Stimulated activated CD8-positive, alpha-beta memory T cell treated with anti-CD3 and anti-CD28 coated beads, Interleukin-7, amount 100 ng/mL, for 48 hours (primary cell): Measurements from ENCODE around the gene SORCS2.

Experiments used
- DNase-seq, 2 donors: peaks; one replicate each; pipeline ENCODE4 v3.0.0-alpha.2; 2020; ENCODE audit warnings: low read depth in 1 of 2; ENCODE audit errors: extremely low read depth in 1 of 2

Gene SORCS2

GRCh38 chr4:7487998-7488671 lies 295.8 kb downstream of the SORCS2 start:
- no peak for DNase-seq

DNA sequence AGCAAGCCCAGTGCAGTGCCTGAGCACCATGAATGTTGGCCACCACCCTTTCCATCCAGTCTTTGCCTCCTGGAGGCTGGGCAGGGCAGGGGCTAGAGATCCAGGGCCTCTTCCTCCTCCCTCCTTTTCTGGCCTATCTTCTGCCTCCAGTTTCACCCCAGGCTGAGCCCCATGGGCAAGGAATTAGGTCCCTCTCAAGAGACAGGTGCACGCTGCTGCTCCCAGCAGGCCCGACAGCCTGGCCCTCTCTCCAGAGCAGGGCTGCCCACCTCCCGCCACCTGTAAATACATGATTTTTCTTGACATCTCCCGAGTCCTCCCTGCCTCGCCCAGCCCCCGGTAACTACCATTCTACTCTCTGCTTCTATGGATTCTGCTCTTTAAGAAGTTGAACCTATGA lies 299.6 kb downstream of the SORCS2 start:
- DNase-seq = no peak

GRCh38 chr4:7498446-7499200 lies 306.3 kb downstream of the SORCS2 start:
- no peak for DNase-seq

GRCh38 chr4:7499661-7500060 lies 307.3 kb downstream of the SORCS2 start:
- no peak for DNase-seq

- no peak for DNase-seq
Observed at GRCh38 chr4:7500404-7500803, 308.1 kb downstream of the SORCS2 start.

GRCh38 chr4:7501314-7501713 lies 309.0 kb downstream of the SORCS2 start:
- no peak for DNase-seq

DNA sequence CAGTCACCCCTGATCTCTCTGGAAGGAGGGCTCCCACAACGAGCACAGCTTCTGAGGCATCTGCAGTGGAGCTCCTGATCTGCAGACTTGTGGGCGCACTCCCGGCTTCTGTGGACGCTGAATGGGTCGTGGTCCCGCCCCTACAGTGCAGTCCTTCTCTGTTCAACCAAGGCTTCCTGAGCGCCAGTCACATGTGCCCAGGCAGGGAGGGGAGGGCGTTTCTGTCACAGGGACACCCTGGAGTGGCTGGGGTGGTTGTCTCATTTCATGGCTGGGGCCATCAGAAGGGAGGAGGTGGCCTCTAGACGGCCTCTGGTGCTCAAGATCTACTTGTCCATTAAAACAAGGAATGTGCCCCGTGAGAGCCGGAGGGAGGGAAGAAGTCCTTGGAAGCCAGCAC lies 309.5 kb downstream of the SORCS2 start:
- no peak for DNase-seq

DNA sequence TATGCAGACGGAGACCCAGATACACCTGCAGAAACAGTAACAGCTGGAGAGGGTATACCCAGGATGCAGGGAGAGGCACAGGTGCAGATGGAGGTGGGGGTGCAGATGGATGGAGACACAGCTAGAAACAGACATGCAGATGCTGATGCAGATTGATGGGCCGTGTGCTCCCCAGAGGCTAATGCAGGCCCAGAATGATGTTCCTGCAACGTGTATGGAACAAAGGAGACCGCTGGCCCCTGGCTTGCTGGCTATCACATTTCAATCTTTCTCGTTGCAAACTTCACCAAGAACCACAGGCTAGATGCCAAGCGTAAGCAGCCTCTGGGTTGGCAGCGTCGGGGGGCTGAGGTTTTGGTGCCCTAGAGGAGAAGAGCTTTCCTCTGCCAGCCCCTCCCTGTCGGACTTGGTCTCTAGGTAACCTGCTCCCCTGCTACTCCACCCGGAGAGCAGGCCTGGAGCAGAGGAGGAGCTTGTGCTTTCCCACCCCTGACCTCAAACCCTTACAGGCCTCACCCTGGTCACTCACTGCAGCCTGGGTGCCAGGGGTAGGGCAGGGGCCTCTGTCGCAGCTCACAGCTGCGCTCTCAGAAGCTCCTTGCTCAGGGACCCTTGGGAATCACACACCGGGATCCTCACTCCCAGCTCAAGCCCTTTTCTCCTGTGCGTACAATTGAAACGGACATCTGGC lies 311.4 kb downstream of the SORCS2 start:
- no peak for DNase-seq

DNA sequence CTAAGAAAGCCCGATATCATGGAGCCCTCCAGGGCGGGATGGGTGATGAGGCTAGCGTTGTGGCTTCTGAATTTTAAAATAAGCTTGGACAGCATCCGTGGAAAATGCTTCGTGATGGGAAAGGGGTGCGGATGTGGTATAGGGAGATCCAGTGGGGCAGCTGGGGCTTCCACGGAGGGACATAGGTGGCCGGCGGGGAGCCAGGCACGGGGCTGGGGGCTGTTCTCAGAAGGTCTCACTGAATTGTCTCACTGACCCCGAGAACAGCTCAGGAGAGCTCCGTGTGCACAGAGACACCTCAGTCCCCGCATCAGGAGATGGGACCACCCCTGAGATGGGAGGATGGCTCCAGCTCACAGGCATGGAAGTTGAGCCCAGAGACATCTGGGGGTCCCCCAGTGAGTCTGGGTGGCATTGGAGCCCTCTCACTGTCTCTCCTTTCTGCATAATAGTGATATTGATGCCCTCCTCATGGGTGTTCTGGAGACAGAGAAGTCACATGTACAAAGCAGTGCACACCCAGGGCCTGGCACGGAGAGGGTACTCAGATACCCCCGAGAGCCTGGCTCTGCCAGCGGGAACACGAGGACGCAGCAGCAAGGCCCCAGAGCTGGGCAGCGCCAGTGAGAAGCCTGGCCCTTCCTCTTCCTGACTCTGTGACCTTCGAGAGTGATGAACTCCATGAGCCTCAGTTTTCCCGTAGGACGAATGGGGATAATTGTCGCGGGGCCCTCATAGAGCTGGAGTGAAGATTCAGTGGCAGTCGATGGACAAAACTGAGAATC lies 313.0 kb downstream of the SORCS2 start:
- DNase-seq = no peak

DNA sequence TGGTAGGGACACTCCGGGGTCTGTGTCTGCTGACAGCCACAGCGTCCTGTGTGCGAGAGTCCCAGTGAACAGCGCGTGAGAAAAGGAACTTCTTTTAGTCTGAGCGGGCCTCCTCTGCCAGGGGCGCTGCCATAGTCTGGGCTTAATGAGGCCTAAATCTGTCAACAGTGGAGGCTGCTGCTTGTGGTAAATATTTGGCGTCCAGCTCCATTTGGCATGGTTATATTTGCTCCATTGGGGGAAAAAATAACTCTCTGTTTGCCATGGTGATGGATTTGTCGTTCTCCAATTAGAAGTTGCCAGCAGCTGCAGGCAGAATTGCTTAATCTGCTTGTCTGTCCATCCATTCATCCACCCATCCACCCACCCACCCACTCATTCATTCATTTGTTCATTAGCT lies 313.8 kb downstream of the SORCS2 start:
- no peak for DNase-seq

GRCh38 chr4:7506572-7506971 lies 314.2 kb downstream of the SORCS2 start:
- no peak for DNase-seq

DNA sequence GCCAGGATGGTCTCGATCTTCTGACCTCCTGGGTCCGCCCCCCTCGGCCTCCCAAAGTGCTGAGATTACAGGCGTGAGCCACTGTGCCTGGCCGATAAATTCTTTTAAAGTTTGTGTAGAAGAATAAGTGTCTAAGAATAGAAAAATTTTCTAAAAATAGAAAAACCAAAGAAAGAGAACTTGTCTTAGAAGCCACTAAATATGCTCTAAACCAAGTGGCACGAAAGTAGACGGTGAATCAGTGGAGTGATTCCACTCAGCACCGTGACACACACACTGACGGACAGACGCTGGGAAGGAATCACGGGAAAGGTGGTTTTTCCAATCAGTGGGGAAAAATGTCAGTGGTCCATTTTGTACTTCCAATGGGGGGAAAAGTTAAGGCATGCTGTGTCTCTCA lies 315.0 kb downstream of the SORCS2 start:
- no peak for DNase-seq

DNA sequence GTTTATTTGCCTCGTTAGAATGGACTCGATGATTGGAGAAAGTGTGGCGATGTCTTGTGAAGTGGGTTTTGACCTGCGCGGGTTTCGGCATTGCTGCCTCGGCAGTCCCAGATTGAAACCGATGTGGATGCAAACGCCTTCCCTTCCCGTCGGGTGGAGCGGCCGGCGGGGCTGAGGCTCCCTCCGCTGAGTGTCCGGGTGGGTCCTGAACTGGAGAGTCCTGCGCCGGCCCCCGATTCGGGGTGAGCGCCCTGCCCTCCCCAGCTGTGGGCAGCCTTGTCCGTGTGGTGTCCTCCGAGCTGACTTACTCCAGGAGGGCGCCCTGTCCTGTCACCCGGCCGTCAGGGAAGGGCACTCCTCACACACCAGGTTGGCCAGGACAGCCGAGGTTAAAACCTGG lies 317.7 kb downstream of the SORCS2 start:
- DNase-seq = no peak

DNA sequence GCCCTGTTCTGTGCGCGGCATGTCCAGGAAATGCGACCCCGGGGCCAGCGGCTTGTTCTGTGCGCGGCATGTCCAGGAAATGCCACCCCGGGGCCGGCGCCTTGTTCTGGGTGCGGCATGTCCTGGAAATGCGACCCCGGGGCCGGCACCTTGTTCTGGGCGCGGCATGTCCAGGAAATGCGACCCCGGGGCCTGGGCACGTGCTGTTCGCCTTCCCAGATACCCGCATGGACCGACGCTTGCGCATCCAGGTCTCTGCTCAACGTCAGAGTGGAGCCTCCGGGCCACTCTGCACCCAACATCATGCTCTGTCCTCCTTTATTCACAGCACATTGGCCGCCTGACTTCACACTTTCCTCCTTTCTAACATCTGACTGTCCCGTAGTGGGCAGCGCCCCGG lies 318.2 kb downstream of the SORCS2 start:
- no peak for DNase-seq

- no peak for DNase-seq
Observed at GRCh38 chr4:7511525-7511924, 319.2 kb downstream of the SORCS2 start.

DNA sequence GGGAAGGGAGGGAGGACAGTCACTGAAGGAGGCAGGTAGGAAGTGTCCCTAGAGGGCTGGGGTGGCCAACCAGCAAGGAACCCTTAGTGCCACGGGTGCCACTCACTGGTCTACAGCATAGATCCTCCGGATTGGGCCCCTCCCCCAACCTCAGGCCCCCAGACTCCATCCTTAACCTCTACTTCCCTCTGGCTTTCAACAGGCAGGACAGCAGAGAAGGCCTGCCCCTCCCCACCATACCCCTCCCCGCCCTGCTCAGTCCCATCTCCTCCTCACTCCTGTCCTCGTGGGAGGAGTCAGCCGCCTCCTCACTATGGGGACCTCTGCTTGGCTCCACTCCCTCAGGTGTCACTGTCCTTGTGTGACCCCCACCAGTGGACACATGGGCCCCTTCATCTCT lies 320.1 kb downstream of the SORCS2 start:
- DNase-seq = no peak

- DNase-seq = no peak
Observed at GRCh38 chr4:7512946-7513345, 320.6 kb downstream of the SORCS2 start.

DNA sequence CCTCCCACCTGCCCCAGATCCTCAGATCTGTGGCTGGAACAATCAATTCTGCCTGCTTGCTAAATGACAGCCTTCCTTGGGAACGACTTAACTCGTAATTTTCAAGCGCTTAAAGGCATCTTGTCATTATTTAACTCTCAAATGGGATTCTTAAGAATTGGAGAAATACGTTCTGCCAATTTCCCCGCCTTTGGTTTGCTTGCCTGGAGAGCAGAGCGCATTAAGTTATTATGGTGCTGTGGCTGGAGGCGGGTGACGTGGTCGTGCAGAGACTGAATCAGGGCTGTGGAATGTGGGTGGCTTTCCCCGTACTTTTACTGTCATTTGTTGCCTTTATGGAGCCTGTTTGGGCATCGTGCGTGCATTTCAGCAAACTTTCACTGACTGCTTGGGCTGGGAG lies 321.3 kb downstream of the SORCS2 start:
- DNase-seq = no peak

- DNase-seq = no peak
Observed at GRCh38 chr4:7514281-7514680, 321.9 kb downstream of the SORCS2 start.

DNA sequence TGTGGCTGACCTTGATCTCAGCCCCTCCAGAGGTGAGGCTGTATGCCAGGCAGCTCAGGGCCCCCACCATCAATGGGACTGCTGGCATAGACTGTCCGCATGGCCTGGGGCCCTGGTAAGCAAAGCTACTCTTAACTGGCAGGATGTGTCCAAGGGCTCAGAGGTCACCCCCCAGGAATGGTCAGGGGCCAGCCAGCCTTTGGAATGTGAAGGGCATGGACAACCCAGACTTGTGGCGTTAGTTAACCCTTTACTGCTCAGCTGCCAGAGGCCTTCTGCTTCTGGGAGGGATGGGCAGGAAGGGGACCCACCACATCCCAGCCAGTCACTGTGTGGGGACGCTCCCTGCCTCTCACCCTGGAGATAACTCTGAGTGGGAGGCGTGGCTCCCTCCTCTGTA lies 322.5 kb downstream of the SORCS2 start:
- DNase-seq = no peak

DNA sequence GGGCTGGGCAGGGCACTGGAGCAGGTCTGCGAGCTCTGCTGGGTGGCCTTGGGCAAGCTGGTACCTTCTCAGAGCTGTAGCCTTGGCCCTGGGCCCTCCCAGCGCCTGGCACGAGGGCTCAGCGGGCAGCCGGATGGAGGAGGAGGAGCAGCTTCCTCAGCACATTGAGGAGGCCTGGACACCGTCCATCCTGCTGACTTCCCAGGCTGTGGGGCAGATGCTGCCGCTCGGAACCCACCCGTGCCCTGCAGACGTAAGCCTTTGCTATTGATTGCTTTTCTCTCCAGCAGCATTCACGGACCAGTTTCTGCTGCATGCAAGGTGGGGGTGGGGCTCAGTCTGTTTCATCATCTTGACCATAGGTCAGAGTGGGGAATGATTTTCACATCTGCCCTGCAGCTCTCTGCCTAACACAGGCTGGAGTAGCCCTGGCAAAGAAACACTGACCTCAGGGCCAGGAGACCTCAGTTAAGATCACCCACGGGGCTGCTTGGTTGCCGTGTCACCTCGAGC lies 323.1 kb downstream of the SORCS2 start:
- no peak for DNase-seq
